ENCODE data around the gene TMTC1.

Gene TMTC1

GRCh38 chr12:29676676-29677075 lies 107.1 kb downstream of the TMTC1 start:
- no peak for DNase-seq (ENCODE audit: low read depth)
- TF ChIP-seq, protein P1, sequence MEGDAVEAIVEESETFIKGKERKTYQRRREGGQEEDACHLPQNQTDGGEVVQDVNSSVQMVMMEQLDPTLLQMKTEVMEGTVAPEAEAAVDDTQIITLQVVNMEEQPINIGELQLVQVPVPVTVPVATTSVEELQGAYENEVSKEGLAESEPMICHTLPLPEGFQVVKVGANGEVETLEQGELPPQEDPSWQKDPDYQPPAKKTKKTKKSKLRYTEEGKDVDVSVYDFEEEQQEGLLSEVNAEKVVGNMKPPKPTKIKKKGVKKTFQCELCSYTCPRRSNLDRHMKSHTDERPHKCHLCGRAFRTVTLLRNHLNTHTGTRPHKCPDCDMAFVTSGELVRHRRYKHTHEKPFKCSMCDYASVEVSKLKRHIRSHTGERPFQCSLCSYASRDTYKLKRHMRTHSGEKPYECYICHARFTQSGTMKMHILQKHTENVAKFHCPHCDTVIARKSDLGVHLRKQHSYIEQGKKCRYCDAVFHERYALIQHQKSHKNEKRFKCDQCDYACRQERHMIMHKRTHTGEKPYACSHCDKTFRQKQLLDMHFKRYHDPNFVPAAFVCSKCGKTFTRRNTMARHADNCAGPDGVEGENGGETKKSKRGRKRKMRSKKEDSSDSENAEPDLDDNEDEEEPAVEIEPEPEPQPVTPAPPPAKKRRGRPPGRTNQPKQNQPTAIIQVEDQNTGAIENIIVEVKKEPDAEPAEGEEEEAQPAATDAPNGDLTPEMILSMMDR (IDR thresholded peaks at IDR 0.05; ENCODE audit: low read depth, low read length), result no peak
- TF ChIP-seq, protein P2, sequence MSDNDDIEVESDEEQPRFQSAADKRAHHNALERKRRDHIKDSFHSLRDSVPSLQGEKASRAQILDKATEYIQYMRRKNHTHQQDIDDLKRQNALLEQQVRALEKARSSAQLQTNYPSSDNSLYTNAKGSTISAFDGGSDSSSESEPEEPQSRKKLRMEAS (IDR thresholded peaks at IDR 0.05; ENCODE audit: low read depth, low read length), result no peak
- TF ChIP-seq MYC (IDR thresholded peaks at IDR 0.05; ENCODE audit: low read depth, low read length) (no peak), POLR2A (IDR thresholded peaks at IDR 0.05; ENCODE audit: extremely low read depth, insufficient read length) (no peak)
- no peak overlapping the region for H3K4me3 ChIP-seq (ENCODE audit: low read depth, low read length)

DNA sequence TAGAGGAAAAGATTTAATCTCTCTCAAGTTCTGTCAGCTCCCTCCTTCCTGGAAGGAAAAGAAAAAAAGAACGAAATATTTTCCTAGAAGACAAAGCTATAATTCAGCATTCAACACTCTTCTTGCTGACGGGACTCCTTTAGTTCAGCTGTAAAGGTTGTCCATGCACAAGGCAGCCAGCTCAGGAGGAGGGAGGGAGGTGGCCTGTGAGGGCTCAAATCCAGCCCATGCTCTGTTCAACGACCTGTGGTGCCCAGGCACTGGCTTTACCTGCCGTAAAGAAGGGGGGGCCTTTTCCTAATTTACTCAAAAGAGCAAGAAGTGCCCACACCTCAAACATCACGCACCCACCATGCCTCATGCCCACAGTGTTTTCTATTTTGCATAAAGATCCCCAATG lies 109.3 kb downstream of the TMTC1 start:
- H3K4me3 ChIP-seq (ENCODE audit: low read depth, low read length), result no peak overlapping the region
- no peak for TF ChIP-seq MYC (IDR thresholded peaks at IDR 0.05; ENCODE audit: low read depth, low read length)
- TF ChIP-seq POLR2A (IDR thresholded peaks at IDR 0.05; ENCODE audit: extremely low read depth, insufficient read length), result no peak
- TF ChIP-seq, protein P2 (IDR thresholded peaks at IDR 0.05; ENCODE audit: low read depth, low read length), result no peak
- DNase-seq (ENCODE audit: low read depth), result no peak

DNA sequence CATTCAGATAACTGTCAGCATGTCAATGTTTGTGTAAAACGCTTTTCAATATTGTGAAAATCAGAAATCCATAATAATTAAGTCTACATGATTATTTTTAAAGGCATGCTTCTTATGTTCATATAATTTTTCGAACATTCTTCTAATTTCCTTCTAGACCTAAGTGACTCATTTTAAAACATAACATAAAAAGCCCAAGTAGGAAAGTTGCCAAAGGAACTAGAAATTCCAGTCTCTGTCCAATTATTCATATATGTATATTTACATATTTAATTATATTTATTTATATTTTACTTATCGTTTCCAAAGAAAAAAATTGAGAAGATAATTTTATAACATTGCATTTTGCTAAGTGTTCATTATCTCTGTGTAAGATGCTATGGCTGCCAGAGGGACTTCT lies 110.4 kb downstream of the TMTC1 start:
- no peak for DNase-seq (ENCODE audit: low read depth)
- H3K4me3 ChIP-seq (ENCODE audit: low read depth, low read length), result no peak overlapping the region
- TF ChIP-seq, protein P1 (IDR thresholded peaks at IDR 0.05; ENCODE audit: low read depth, low read length), result no peak
- TF ChIP-seq, protein P2 (IDR thresholded peaks at IDR 0.05; ENCODE audit: low read depth, low read length), result no peak
- TF ChIP-seq POLR2A (IDR thresholded peaks at IDR 0.05; ENCODE audit: extremely low read depth, insufficient read length), result no peak

DNA sequence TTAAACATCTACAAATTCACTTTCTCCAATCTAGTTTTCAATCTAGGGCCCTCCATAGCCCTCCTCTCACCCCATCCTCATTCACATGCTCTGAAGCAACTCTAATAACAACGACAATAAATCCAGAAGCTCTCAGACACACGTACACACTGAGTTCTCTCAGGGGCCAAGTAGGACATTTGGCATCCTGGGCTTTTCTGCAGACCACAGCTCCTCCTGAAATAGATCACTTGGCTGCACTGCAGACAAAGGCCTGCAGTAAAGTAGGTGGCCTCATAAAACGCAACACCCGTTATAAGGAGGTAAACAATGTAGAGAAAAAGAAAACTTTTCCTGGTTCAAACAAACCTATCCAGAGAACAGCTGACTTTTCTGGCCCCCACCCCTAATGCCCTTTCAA lies 111.2 kb downstream of the TMTC1 start:
- H3K4me3 ChIP-seq (ENCODE audit: low read depth, low read length), result no peak overlapping the region
- no peak for DNase-seq (ENCODE audit: low read depth)
- TF ChIP-seq MYC (IDR thresholded peaks at IDR 0.05; ENCODE audit: low read depth, low read length) (no peak), POLR2A (IDR thresholded peaks at IDR 0.05; ENCODE audit: extremely low read depth, insufficient read length) (no peak)
- TF ChIP-seq, protein P1 (IDR thresholded peaks at IDR 0.05; ENCODE audit: low read depth, low read length), result no peak
- TF ChIP-seq, protein P2 (IDR thresholded peaks at IDR 0.05; ENCODE audit: low read depth, low read length), result no peak

GRCh38 chr12:29671742-29672141 lies 112.0 kb downstream of the TMTC1 start:
- TF ChIP-seq, protein P1 (IDR thresholded peaks at IDR 0.05; ENCODE audit: low read depth, low read length), result no peak
- TF ChIP-seq POLR2A (IDR thresholded peaks at IDR 0.05; ENCODE audit: extremely low read depth, insufficient read length) (no peak), MYC (IDR thresholded peaks at IDR 0.05; ENCODE audit: low read depth, low read length) (no peak)
- TF ChIP-seq, protein P2 (IDR thresholded peaks at IDR 0.05; ENCODE audit: low read depth, low read length), result no peak
- no peak for DNase-seq (ENCODE audit: low read depth)
- no peak overlapping the region for H3K4me3 ChIP-seq (ENCODE audit: low read depth, low read length)

- DNase-seq (ENCODE audit: low read depth), result no peak
- H3K4me3 ChIP-seq (ENCODE audit: low read depth, low read length), result no peak overlapping the region
- TF ChIP-seq POLR2A (IDR thresholded peaks at IDR 0.05; ENCODE audit: extremely low read depth, insufficient read length) (no peak), MYC (IDR thresholded peaks at IDR 0.05; ENCODE audit: low read depth, low read length) (no peak)
- TF ChIP-seq, protein P2 (IDR thresholded peaks at IDR 0.05; ENCODE audit: low read depth, low read length), result no peak
- TF ChIP-seq, protein P1 (IDR thresholded peaks at IDR 0.05; ENCODE audit: low read depth, low read length), result no peak
Measured at GRCh38 chr12:29667011-29667410, 116.7 kb downstream of the TMTC1 start.

All from NB4 (cell line).